LNCaP clone FGC (cell line): Measurements from ENCODE around the gene KRT33B.
A peak's percentile ranks its signal among the peaks of the same experiment; 100 is the strongest.

ENCODE experiments used
- DNase-seq: peaks from one replicate; pipeline ENCODE4 v3.0.0-alpha.2; 2011; ENCODE audit warnings: low read depth
- H3K4me3 ChIP-seq: 2 replicates; pipeline ENCODE4 v1.5.1; 2011; ENCODE audit warnings: mild to moderate bottlenecking, low read depth, low read length, control low read depth
- TF ChIP-seq, protein P1 (sequence below): IDR thresholded peaks from 2 replicates; pipeline ENCODE4 v1.5.1; 2012; ENCODE audit warnings: mild to moderate bottlenecking; ENCODE audit not compliant: control insufficient read depth, insufficient read depth; ENCODE audit errors: extremely low read depth

Gene KRT33B

GRCh38 chr17:41415411-41415810 is 45.8 kb upstream of the KRT33B start:
- no peak overlapping the region for H3K4me3 ChIP-seq
- no peak for DNase-seq
- TF ChIP-seq, protein P1, sequence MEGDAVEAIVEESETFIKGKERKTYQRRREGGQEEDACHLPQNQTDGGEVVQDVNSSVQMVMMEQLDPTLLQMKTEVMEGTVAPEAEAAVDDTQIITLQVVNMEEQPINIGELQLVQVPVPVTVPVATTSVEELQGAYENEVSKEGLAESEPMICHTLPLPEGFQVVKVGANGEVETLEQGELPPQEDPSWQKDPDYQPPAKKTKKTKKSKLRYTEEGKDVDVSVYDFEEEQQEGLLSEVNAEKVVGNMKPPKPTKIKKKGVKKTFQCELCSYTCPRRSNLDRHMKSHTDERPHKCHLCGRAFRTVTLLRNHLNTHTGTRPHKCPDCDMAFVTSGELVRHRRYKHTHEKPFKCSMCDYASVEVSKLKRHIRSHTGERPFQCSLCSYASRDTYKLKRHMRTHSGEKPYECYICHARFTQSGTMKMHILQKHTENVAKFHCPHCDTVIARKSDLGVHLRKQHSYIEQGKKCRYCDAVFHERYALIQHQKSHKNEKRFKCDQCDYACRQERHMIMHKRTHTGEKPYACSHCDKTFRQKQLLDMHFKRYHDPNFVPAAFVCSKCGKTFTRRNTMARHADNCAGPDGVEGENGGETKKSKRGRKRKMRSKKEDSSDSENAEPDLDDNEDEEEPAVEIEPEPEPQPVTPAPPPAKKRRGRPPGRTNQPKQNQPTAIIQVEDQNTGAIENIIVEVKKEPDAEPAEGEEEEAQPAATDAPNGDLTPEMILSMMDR, result no peak

DNA sequence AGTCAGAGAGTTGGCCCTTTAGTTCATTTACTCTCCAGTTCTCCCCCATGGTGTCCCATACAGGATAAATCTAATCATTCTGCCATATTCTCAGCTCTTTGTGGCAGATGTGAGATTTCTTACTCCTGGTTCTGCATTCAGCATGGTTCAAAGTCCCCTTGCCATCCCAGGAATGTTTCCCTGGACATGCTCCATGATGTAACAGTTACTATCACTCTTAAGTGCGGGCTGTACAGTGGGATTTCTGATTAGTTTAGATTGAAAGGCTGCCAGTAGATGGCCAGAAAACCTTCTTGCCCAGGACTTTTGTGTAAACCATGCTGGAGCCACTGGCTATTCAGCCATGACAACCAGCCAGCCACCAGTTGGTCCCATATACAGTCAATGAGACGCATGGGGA is 44.4 kb upstream of the KRT33B start:
- H3K4me3 ChIP-seq, result no peak overlapping the region
- TF ChIP-seq, protein P1, result no peak
- DNase-seq, result no peak

DNA sequence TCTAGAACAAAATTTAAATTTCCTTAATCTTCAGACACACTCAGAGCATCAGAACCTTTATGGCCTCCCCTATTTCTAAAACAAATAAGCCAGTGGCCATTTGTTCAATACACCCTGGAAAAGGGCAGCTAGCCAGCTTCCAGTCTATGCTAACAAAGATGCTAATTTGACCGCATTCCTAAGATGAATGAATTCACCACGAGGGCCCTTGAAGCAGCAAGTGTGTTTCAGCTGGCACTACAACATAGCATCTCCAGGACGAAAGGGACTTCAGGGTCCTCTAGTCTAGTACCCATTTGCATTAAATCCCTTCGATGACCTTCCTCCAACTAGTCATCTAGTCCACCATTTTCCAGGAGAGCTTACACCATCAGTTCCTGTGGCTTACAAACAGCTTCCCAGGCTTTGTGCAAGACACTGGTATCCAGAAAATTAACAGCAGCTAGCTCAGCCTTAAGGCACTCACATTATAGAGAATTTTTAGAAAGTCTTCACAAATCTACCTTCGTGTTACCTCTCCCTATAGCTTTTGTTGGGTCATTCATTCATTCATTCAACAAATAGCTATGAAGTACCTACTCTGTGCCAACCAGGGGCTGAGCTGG is 43.8 kb upstream of the KRT33B start:
- peak; percentile 10 for DNase-seq
- H3K4me3 ChIP-seq, result no peak overlapping the region

GRCh38 chr17:41411072-41411840 is 41.6 kb upstream of the KRT33B start:
- TF ChIP-seq, protein P1, result no peak

More for the DNA sequence above, 43.8 kb upstream of the KRT33B start:
- TF ChIP-seq, protein P1, result no peak

DNA sequence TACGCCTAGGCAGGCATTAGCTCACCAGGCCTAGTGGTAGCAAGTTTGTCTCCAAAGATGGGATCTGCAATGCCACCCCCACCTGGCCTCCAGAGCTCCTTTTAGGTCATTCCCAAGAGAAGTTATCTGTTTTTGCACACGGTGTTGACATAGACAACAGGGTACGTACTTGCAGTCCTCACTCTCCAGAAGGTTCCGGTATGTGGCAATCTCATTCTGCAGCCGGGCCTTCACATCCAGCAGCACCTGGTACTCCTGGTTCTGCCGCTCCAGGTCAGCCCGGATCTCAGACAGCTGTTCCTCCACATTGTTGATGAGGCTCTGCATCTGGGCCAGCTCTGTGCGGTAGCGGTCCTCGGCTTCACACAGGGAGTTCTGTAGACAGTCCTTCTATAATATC is 37.6 kb upstream of the KRT33B start:
- DNase-seq, result no peak
- TF ChIP-seq, protein P1, result no peak

More at GRCh38 chr17:41411072-41411840, 41.6 kb upstream of the KRT33B start:
- DNase-seq, result no peak
- no peak overlapping the region for H3K4me3 ChIP-seq

GRCh38 chr17:41406205-41406604 is 36.6 kb upstream of the KRT33B start:
- TF ChIP-seq, protein P1, result 0 out of 2 replicates have a peak, but pooled peaks have one; percentile 14
- H3K4me3 ChIP-seq, result no peak overlapping the region
- DNase-seq, result no peak

More for the DNA sequence above, 37.6 kb upstream of the KRT33B start:
- H3K4me3 ChIP-seq, result no peak overlapping the region
